Measurements from ENCODE around the gene MAD2L1BP. TPM values are rescaled to one million over a fixed set of nuclear protein-coding genes. Genes with fewer than 3 reads are reported as not detected.

MAD2L1BP gene
- total and polyA plus RNA-seq, 7 donors = 17.0 to 43.1 (median 30.5) TPM

DNA sequence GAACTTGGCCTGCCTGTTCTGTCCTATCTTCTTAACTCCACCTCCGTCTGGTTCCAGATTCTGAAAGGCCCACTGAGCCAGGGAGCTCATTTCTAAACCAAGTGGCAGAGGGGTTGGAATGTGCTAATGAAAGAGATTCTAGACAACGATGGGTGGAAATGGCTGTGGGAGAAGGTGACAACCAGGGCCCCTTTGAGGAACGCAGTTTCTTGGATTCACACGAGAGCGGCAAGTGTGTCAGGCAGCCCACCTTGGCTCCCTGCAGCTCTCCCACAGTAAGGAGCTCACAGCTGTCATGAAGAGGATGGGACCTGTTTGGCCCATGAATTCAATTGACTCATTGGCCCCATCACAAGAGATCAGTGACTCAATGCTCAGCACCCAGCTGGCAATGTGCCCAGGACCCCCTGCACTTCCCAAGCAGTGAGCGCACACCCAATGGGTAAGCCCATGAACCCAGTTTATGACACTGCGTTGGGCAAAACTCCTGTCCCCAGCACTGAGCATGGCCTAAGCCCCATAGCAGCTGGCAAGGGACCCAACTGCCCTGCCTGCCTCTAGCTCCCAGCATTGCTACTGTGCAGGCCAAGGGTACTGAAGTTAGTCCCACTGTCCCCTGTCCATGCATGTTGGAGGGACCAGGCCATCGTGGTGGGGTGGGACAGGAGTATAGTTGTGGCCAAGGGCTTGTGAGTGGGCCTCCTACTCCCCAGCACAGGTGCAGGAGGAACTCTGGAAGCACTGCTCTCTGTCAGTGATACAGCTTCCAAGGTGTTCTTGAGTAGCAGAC lies 35.6 kb downstream of the MAD2L1BP start:
- no peak for DNase-seq
- Histone ChIP-seq H3K27ac (peak overlapping the region; percentile 95), H3K9me3 (no peaks in the 10 kb centered on the region), H3K4me3 (no peak overlapping the region), H3K36me3 (ENCODE audit: insufficient read depth in 1 of 2, low read depth in 1 of 2) (peaks cover 0 to 50% of the 10 kb centered on the region in 2 donors), H3K4me1 (peaks cover 86% of the 10 kb centered on the region), H3K27me3 (ENCODE audit: insufficient read depth in 3 of 3, low read length in 2 of 3) (no peaks in the 10 kb centered on the region)
- intact Hi-C loops (cut with DNase I) = no loop called here
- WGBS, 3 donors = 85 to 88% (median 88%) methylated on average over 8 of the region's 8 CpGs
- ATAC-seq = no peak
- TF ChIP-seq, protein P1, sequence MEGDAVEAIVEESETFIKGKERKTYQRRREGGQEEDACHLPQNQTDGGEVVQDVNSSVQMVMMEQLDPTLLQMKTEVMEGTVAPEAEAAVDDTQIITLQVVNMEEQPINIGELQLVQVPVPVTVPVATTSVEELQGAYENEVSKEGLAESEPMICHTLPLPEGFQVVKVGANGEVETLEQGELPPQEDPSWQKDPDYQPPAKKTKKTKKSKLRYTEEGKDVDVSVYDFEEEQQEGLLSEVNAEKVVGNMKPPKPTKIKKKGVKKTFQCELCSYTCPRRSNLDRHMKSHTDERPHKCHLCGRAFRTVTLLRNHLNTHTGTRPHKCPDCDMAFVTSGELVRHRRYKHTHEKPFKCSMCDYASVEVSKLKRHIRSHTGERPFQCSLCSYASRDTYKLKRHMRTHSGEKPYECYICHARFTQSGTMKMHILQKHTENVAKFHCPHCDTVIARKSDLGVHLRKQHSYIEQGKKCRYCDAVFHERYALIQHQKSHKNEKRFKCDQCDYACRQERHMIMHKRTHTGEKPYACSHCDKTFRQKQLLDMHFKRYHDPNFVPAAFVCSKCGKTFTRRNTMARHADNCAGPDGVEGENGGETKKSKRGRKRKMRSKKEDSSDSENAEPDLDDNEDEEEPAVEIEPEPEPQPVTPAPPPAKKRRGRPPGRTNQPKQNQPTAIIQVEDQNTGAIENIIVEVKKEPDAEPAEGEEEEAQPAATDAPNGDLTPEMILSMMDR (IDR thresholded peaks at IDR 0.05) = no peak

DNA sequence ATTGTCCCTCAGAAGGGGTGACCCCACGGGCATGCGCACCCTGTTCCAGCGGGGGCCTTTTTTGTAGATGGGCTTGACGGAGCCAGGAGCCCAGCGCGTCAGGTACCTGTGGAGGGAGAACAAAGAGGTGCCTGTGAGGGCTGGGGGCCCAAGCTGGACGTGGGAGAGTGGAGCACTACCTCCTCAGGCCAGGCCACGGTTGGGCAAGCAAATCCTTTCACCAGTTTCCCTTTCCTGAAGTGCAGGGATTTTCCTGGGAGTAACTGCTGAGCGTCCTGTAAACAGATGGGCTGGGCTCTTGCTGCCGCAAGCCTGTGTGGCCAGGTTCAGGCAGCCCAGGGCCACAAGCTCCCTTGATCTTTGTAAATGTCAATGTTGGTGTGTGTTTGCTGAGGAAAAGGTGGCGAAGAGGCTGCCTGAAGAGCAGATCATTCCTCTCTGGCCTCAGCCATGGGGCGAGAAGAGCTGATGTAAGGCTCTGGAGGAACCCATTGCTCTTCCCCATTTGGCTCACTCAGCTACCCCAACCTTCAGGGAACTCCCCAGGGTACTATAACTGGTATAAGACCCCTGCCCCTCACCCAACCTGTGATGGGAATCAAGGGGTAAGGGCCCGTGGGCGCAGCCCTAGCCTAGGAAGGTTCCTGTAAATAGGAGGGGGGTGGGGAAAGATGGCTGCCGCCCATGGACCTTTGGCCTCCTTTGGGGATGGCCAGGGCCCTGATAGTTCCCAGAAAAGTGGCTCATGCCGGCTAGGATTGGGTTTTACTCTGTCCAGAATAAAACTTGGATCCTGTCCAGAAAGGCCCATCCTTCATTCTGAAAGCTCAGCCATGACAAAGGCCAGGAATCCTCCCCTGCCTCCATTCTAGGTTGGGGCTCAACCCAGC lies 36.4 kb downstream of the MAD2L1BP start:
- intact Hi-C loops (cut with DNase I) = no loop called here
- H3K27ac ChIP-seq = peak overlapping the region; percentile 95
- TF ChIP-seq, protein P1 (IDR thresholded peaks at IDR 0.05) = no peak
- H3K4me1 ChIP-seq = peaks cover 91% of the 10 kb centered on the region
- no peaks in the 10 kb centered on the region for H3K27me3 ChIP-seq (ENCODE audit: insufficient read depth in 3 of 3, low read length in 2 of 3)
- DNase-seq (no peak), ATAC-seq (no peak)
- H3K4me3 ChIP-seq = no peak overlapping the region
- 81 to 90% (median 82%) methylated on average over 16 of the region's 16 CpGs for WGBS, 3 donors
- peaks cover 0 to 58% of the 10 kb centered on the region in 2 donors for H3K36me3 ChIP-seq (ENCODE audit: insufficient read depth in 1 of 2, low read depth in 1 of 2)
- no peaks in the 10 kb centered on the region for H3K9me3 ChIP-seq

DNA sequence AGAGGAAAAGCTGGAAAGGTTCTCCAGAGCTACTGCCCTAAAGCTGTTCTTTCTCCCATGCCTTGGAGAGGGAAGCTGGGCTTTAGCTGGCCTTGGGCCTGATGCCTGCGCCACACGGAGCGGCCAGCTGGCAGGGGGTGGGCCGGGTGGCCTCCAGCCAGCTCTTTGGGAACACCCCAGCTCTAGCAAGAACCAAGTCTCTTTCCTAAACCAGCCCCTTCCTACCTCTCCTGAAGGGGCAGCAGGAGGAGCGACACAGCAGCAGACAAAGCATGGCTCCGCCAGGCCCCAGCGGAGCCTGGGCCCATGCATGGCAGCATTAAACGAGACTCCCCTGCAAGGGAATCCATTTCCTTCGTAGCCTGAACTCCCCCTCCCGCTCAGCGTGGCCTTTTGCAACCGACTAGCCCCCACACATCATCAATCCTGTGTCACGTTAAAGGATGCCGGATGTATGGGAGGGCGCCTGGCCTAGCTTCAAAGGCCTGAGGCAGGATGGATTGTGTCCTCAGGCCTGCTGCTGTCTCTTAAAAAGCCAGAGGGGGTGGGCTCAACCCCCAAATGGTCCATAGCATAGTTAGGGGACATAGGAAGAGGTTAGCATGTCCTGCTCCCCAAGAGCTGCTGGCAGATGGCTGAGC lies 37.9 kb downstream of the MAD2L1BP start:
- Histone ChIP-seq H3K9me3 (no peaks in the 10 kb centered on the region), H3K36me3 (ENCODE audit: insufficient read depth in 1 of 2, low read depth in 1 of 2) (peaks cover 0 to 73% of the 10 kb centered on the region in 2 donors), H3K4me3 (no peak overlapping the region), H3K27ac (peak overlapping the region; percentile 95), H3K4me1 (peaks cover 91% of the 10 kb centered on the region), H3K27me3 (ENCODE audit: insufficient read depth in 3 of 3, low read length in 2 of 3) (no peaks in the 10 kb centered on the region)
- TF ChIP-seq, protein P1 (IDR thresholded peaks at IDR 0.05) = no peak
- intact Hi-C loops (cut with DNase I) = no loop called here
- ATAC-seq = peak in 2 of 4 donors; percentile 16 to 29
- peak; percentile 56 to 75 for DNase-seq
- WGBS, 3 donors = 45 to 61% (median 51%) methylated on average over 15 of the region's 15 CpGs

DNA sequence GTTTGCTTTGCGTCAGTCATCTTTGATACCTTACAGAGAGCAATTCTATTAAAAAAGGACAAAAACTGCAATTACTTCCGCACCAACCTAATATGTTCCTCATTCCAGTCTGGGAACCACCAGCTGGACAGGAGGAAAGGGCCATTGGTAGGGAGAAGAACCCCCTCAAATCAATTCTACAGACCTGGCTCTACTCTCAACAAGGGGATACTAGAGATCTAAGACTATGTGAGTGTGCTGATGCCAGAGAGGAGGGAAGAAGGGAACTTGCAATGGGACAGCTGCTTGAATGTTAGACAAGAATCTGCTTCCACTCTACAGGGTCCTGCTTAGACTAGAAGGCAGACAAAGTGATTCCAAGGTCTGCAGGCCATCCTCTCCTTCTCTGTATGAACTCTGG lies 38.7 kb downstream of the MAD2L1BP start:
- H3K4me1 ChIP-seq = peaks cover 91% of the 10 kb centered on the region
- peak overlapping the region; percentile 95 for H3K27ac ChIP-seq
- TF ChIP-seq, protein P1 (IDR thresholded peaks at IDR 0.05) = no peak
- H3K27me3 ChIP-seq (ENCODE audit: insufficient read depth in 3 of 3, low read length in 2 of 3) = no peaks in the 10 kb centered on the region
- WGBS, 3 donors = 89 to 95% (median 92%) methylated on average over 2 of the region's 2 CpGs
- H3K36me3 ChIP-seq (ENCODE audit: insufficient read depth in 1 of 2, low read depth in 1 of 2) = peaks cover 0 to 78% of the 10 kb centered on the region in 2 donors
- ATAC-seq (no peak), DNase-seq (no peak)
- H3K4me3 ChIP-seq = no peak overlapping the region
- intact Hi-C loops (cut with DNase I) = no loop called here
- H3K9me3 ChIP-seq = no peaks in the 10 kb centered on the region
